ENCODE data around the gene LEPR. TPM values are rescaled to one million over a fixed set of nuclear protein-coding genes. Genes with fewer than 3 reads are reported as not detected.

The LEPR gene
- 1.5 and 1.6 TPM in 2 replicates for total RNA-seq (2021)
- percentile 37 among the genes with signal in this experiment for Bru-seq, nascent RNA
- BruChase-seq, experiment 1, labeled RNA remaining after a 2-hour chase = percentile 51 among the genes with signal in this experiment
- BruChase-seq, experiment 2, labeled RNA remaining after a 6-hour chase = percentile 40 among the genes with signal in this experiment
- long read RNA-seq, full-length matches to known transcripts = 3 of 9 reads
- long read RNA-seq, partial matches to known transcripts = 0 of 9 reads
- long read RNA-seq, other reads (novel, unspliced or antisense) = 6 of 9 reads

GRCh38 chr1:65420590-65421350 is at the start of gene LEPR, which contains the start of gene LEPROT:
LEPR (plus strand) TSS chr1:65420668; CDS start chr1:65565566, 144,898 bp downstream.
LEPROT (plus strand) TSS chr1:65420668; CDS start chr1:65420725, 57 bp downstream.
- CTCF ChIA-PET = interaction anchor here (1.0 to 1.1 kb wide), 2 partner anchors 11 to 267 kb away, joined by 3 to 5 read pairs; no protein-coding TSS in a partner anchor
- peak; percentile 56 for DNase-seq (ENCODE audit: low spot score)
- H3K36me3 ChIP-seq (ENCODE audit: insufficient read depth, low read length, poor library complexity, severe bottlenecking) = no peaks in the 10 kb centered on the region
- intact Hi-C loops (cut with micrococcal nuclease; ENCODE audit: unreplicated experiment) = loop anchor here (5.0 kb wide), 1 partner anchor 168 kb away; no protein-coding TSS in a partner anchor
- no TSS peak for BruUV-seq (replicated peaks)
- no peaks in the 10 kb centered on the region for H3K9me3 ChIP-seq (ENCODE audit: low read depth, low read length, poor library complexity, severe bottlenecking)
- peak within 1 kb of the TSS; percentile 66 for H3K4me3 ChIP-seq (ENCODE audit: low read depth, low read length, poor library complexity, severe bottlenecking)
- H3K4me1 ChIP-seq (ENCODE audit: insufficient read depth, low read length, poor library complexity, severe bottlenecking) = peaks cover 5% of the 10 kb centered on the region
- H3K27me3 ChIP-seq (replicated peaks; ENCODE audit: insufficient read depth, low read depth, low read length, poor library complexity) = no peaks in the 10 kb centered on the region
- peak within 1 kb of the TSS; percentile 89 for H3K27ac ChIP-seq (ENCODE audit: low read depth, low read length, poor library complexity, severe bottlenecking)
- TF ChIP-seq EZH2 (IDR thresholded peaks at IDR 0.05; ENCODE audit: borderline replicate concordance, low read depth, low read length, poor library complexity, severe bottlenecking) (no peak), CTCF (conservative IDR thresholded peaks at IDR 0.05; ENCODE audit: low read depth, low read length) (no peak)
- POLR2A ChIA-PET (ENCODE audit: low non-redundant PET) = interaction anchor here (0.6 kb wide), 1 partner anchor 78 kb away, joined by 3 read pairs; no protein-coding TSS in a partner anchor

GRCh38 chr1:65371544-65371943 is 48.9 kb upstream of the LEPR start:
- ChIA-PET CTCF (no interaction called here), POLR2A (ENCODE audit: low non-redundant PET) (no interaction called here)
- TF ChIP-seq EZH2 (IDR thresholded peaks at IDR 0.05; ENCODE audit: borderline replicate concordance, low read depth, low read length, poor library complexity, severe bottlenecking) = no peak
- TF ChIP-seq CTCF (conservative IDR thresholded peaks at IDR 0.05; ENCODE audit: low read depth, low read length) = no peak
- no peaks in the 10 kb centered on the region for H3K27me3 ChIP-seq (replicated peaks; ENCODE audit: insufficient read depth, low read depth, low read length, poor library complexity)
- no peak overlapping the region for H3K27ac ChIP-seq (ENCODE audit: low read depth, low read length, poor library complexity, severe bottlenecking)
- no peak overlapping the region for H3K4me3 ChIP-seq (ENCODE audit: low read depth, low read length, poor library complexity, severe bottlenecking)
- BruUV-seq (replicated peaks) = no TSS peak
- no peaks in the 10 kb centered on the region for H3K36me3 ChIP-seq (ENCODE audit: insufficient read depth, low read length, poor library complexity, severe bottlenecking)
- intact Hi-C loops (cut with micrococcal nuclease; ENCODE audit: unreplicated experiment) = no loop called here
- H3K9me3 ChIP-seq (ENCODE audit: low read depth, low read length, poor library complexity, severe bottlenecking) = no peaks in the 10 kb centered on the region
- no peaks in the 10 kb centered on the region for H3K4me1 ChIP-seq (ENCODE audit: insufficient read depth, low read length, poor library complexity, severe bottlenecking)
- DNase-seq (ENCODE audit: low spot score) = no peak

- H3K27ac ChIP-seq (ENCODE audit: low read depth, low read length, poor library complexity, severe bottlenecking) = no peak overlapping the region
- TF ChIP-seq CTCF (conservative IDR thresholded peaks at IDR 0.05; ENCODE audit: low read depth, low read length) (no peak), EZH2 (IDR thresholded peaks at IDR 0.05; ENCODE audit: borderline replicate concordance, low read depth, low read length, poor library complexity, severe bottlenecking) (no peak)
- intact Hi-C loops (cut with micrococcal nuclease; ENCODE audit: unreplicated experiment) = no loop called here
- ChIA-PET POLR2A (ENCODE audit: low non-redundant PET) (no interaction called here), CTCF (no interaction called here)
- H3K9me3 ChIP-seq (ENCODE audit: low read depth, low read length, poor library complexity, severe bottlenecking) = no peaks in the 10 kb centered on the region
- H3K4me3 ChIP-seq (ENCODE audit: low read depth, low read length, poor library complexity, severe bottlenecking) = no peak overlapping the region
- no peak for DNase-seq (ENCODE audit: low spot score)
- H3K36me3 ChIP-seq (ENCODE audit: insufficient read depth, low read length, poor library complexity, severe bottlenecking) = no peaks in the 10 kb centered on the region
- H3K4me1 ChIP-seq (ENCODE audit: insufficient read depth, low read length, poor library complexity, severe bottlenecking) = no peaks in the 10 kb centered on the region
- H3K27me3 ChIP-seq (replicated peaks; ENCODE audit: insufficient read depth, low read depth, low read length, poor library complexity) = no peaks in the 10 kb centered on the region
- BruUV-seq (replicated peaks) = no TSS peak
These were observed 47.9 kb upstream of the LEPR start for GRCh38 chr1:65372557-65372956.

Data from A673 (cell line).